NT2/D1 (cell line): ENCODE results near the gene HPD.
A peak's percentile ranks its signal among the peaks of the same experiment; 100 is the strongest.
"Not testable (repeated sequence)": the region's sequence is repeated elsewhere in the genome, so short reads cannot be mapped to it uniquely, and the experiment has no call there.

Experiments
- DNase-seq: peaks from one replicate; pipeline ENCODE4 v3.0.0-alpha.2; 2011; ENCODE audit warnings: low read depth, low spot score
- H3K27me3 ChIP-seq: 2 replicates; pipeline ENCODE4 v1.6.0; 2011; ENCODE audit warnings: mild to moderate bottlenecking; ENCODE audit not compliant: insufficient read length, insufficient read depth
- H3K36me3 ChIP-seq: 2 replicates; pipeline ENCODE4 v1.6.1; 2011; ENCODE audit warnings: mild to moderate bottlenecking, low read length, mixed read lengths; ENCODE audit not compliant: insufficient read depth, insufficient read length
- H3K4me1 ChIP-seq: 2 replicates; pipeline ENCODE4 v1.5.1; 2011; ENCODE audit not compliant: insufficient read depth, insufficient read length
- H3K4me3 ChIP-seq: 2 replicates; pipeline ENCODE4 v1.5.1; 2011; ENCODE audit warnings: low read depth; ENCODE audit not compliant: insufficient read length
- H3K9ac ChIP-seq: 2 replicates; pipeline ENCODE4 v1.6.0; 2011; ENCODE audit warnings: low read depth; ENCODE audit not compliant: insufficient read length
- H3K9me3 ChIP-seq: 2 replicates; pipeline ENCODE4 v1.5.1; 2011; ENCODE audit warnings: mild to moderate bottlenecking, low read length; ENCODE audit not compliant: insufficient read depth
- SUZ12 ChIP-seq: IDR thresholded peaks from 2 replicates; pipeline ENCODE4 v1.6.1; 2011; ENCODE audit not compliant: insufficient read length, insufficient read depth; ENCODE audit errors: extremely low read depth
- YY1 ChIP-seq: IDR thresholded peaks from 2 replicates; pipeline ENCODE4 v1.6.1; 2011; ENCODE audit not compliant: insufficient read length, insufficient read depth
- ZNF274 ChIP-seq: IDR thresholded peaks from 2 replicates; pipeline ENCODE4 v1.6.1; 2011; ENCODE audit warnings: mild to moderate bottlenecking, low read depth, low read length

The HPD gene

GRCh38 chr12:121892673-121893561 lies 34.3 kb upstream of the HPD start:
- no peak for DNase-seq
- H3K9ac ChIP-seq: peak overlapping the region; percentile 23
- no peak for TF ChIP-seq ZNF274
- no peak for TF ChIP-seq YY1
- no peak for TF ChIP-seq SUZ12
- no peaks in the 10 kb centered on the region for H3K27me3 ChIP-seq
- no peak overlapping the region for H3K4me3 ChIP-seq
- no peaks in the 10 kb centered on the region for H3K9me3 ChIP-seq
- no peaks in the 10 kb centered on the region for H3K4me1 ChIP-seq
- peaks cover 59% of the 10 kb centered on the region for H3K36me3 ChIP-seq

- Histone ChIP-seq H3K36me3 (peaks cover 31% of the 10 kb centered on the region), H3K4me3 (peak overlapping the region; percentile 79), H3K9ac (peak overlapping the region; percentile 96)
- DNase-seq, H3K27me3 ChIP-seq, H3K4me1 ChIP-seq, H3K9me3 ChIP-seq: not testable (repeated sequence)
Observed at GRCh38 chr12:121889661-121890060, 31.0 kb upstream of the HPD start.

GRCh38 chr12:121889274-121889624 lies 30.6 kb upstream of the HPD start:
- Histone ChIP-seq H3K9ac (peak overlapping the region; percentile 96), H3K4me3 (peak overlapping the region; percentile 79), H3K9me3 (no peaks in the 10 kb centered on the region), H3K36me3 (peaks cover 27% of the 10 kb centered on the region), H3K4me1 (no peaks in the 10 kb centered on the region), H3K27me3 (no peaks in the 10 kb centered on the region)
- TF ChIP-seq SUZ12 (no peak), ZNF274 (no peak), YY1 (no peak)
- no peak for DNase-seq

GRCh38 chr12:121888478-121889273 lies 30.0 kb upstream of the HPD start, which contains the start of gene PSMD9:
Gene PSMD9 (plus strand): TSS chr12:121888790. CDS start chr12:121888857, 67 bp downstream.
- Histone ChIP-seq H3K4me1 (no peaks in the 10 kb centered on the region), H3K4me3 (peak within 1 kb of the TSS; percentile 79), H3K9ac (peak within 1 kb of the TSS; percentile 96), H3K36me3 (peaks cover 26% of the 10 kb centered on the region), H3K27me3 (no peaks in the 10 kb centered on the region), H3K9me3 (no peaks in the 10 kb centered on the region)
- TF ChIP-seq YY1 (peak; percentile 28), SUZ12 (no peak)
- DNase-seq: peak; percentile 96

- TF ChIP-seq SUZ12 (no peak), YY1 (no peak), ZNF274 (no peak)
- Histone ChIP-seq H3K27me3 (no peaks in the 10 kb centered on the region), H3K36me3 (peaks cover 24% of the 10 kb centered on the region), H3K9ac (peak overlapping the region; percentile 72), H3K4me3 (peak overlapping the region; percentile 79), H3K4me1 (no peaks in the 10 kb centered on the region), H3K9me3 (no peaks in the 10 kb centered on the region)
- no peak for DNase-seq
Observed at GRCh38 chr12:121888083-121888477, 29.4 kb upstream of the HPD start.

- H3K27me3 ChIP-seq, H3K36me3 ChIP-seq, H3K4me3 ChIP-seq, H3K4me1 ChIP-seq, DNase-seq, H3K9ac ChIP-seq, H3K9me3 ChIP-seq: not testable (repeated sequence)
Observed at GRCh38 chr12:121885129-121885528, 26.5 kb upstream of the HPD start.

- H3K4me1 ChIP-seq: no peaks in the 10 kb centered on the region
- H3K36me3 ChIP-seq: no peaks in the 10 kb centered on the region
- no peak for DNase-seq
- no peak for TF ChIP-seq YY1
- TF ChIP-seq ZNF274: no peak
- TF ChIP-seq SUZ12: no peak
- H3K27me3 ChIP-seq: no peaks in the 10 kb centered on the region
- no peaks in the 10 kb centered on the region for H3K9me3 ChIP-seq
- H3K4me3 ChIP-seq: no peak overlapping the region
- H3K9ac ChIP-seq: no peak overlapping the region
Observed at GRCh38 chr12:121883315-121883660, 24.6 kb upstream of the HPD start.

GRCh38 chr12:121876080-121876447 lies 17.4 kb upstream of the HPD start:
- not testable (repeated sequence) for H3K36me3 ChIP-seq, H3K9ac ChIP-seq, H3K27me3 ChIP-seq, H3K4me1 ChIP-seq, H3K4me3 ChIP-seq, DNase-seq, H3K9me3 ChIP-seq
